HG03108 (cell line): ENCODE data around the gene LNX2.
A peak's percentile ranks its signal among the peaks of the same experiment; 100 is the strongest.
"Not testable (repeated sequence)": the region's sequence is repeated elsewhere in the genome, so short reads cannot be mapped to it uniquely, and the experiment has no call there.

Experiments used
- ATAC-seq: cut with Tn5 transposase; IDR thresholded peaks from one replicate; pipeline ENCODE4 v1.9.1; 2021; ENCODE audit warnings: moderate library complexity; ENCODE audit not compliant: unreplicated experiment

LNX2 gene

GRCh38 chr13:27638001-27638400, 17.7 kb upstream of the LNX2 start:
- no peak for ATAC-seq

DNA sequence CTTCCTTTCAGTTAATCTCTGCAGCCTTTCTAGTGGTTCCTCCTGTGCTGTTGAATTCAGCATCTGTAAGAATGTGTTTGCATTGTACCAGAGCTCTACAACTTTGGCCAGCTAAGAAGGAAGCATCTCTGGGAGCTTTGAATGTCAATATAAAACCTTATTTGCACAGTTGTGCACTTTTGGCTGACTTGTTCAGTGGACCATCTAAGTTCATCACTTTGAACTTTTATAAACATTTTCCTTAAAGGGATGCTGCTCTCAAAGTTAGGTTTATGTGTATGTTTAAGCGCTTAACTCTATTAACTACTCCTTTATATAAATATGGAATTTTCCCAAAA, 16.9 kb upstream of the LNX2 start:
- no peak for ATAC-seq

DNA sequence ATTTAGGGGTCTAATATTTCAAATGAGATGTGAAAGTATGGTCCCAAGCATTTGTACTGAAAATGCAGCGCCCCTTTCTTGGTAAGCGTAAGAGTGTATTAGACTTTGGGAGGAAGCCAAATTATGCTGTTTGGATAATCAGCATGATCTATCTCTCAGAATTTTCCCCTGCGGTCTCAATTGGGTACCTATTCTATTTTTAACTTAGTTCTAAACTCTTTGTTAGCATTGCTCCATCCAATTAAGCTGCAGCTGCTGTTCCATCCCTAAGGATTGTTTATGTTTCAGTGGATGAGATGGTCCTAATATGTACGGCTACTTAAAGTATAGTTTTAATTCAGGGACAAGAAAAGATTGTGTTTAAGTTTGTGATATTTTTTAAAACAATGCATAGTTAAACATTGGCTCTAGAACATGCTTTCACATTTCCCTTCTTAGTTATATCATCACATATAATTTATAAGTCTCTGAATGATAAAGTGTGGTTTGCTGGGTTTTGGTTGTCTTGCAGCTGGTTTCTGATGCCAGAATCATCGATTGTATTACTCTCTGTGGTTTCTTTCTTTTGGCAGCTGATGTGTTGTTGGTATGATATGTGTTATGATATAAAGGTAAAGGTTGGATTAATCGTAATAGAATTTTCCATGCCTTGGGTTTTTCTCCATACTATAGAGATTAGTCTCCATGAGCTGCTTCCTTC, 16.4 kb upstream of the LNX2 start:
- no peak for ATAC-seq

DNA sequence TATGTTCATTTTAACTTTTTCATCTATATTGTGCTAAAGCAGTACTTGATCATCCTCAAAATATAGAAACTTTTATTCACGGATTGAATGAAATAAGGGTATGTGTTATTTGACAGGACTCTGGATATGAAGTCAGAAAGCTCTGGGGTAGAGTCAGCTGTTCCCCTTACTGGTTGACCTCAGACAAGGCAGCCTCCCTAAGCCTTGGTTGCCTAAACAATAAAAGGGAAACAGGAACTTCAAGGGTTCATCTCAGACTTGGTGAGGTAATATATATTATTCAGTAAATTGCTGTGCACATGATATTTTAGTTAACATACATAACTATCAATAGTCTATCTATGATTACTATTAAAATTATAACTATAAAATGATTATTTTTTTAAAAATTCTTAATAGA, 14.9 kb upstream of the LNX2 start:
- no peak for ATAC-seq

- no peak for ATAC-seq
Observed at GRCh38 chr13:27634791-27635190, 14.5 kb upstream of the LNX2 start.

GRCh38 chr13:27634231-27634630, 13.9 kb upstream of the LNX2 start:
- no peak for ATAC-seq

DNA sequence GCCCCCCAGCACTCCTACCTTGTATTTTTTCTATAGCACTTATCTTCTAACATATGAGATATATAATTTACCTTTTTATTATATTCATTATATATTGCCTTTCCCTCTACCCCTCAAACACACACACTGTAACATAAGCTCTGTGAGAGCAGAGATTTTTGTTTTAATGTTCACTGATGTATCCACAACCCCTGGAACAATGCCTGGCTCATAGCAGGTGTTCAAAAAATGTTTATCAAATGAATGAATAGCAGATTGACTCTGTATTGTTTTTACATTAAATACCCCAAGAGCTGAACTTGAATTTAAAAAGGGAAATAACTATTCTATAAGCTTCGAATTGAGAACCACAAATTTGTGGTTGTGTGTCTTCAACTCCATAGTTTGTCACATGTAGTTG, 12.3 kb upstream of the LNX2 start:
- no peak for ATAC-seq

GRCh38 chr13:27632214-27632613, 11.9 kb upstream of the LNX2 start:
- no peak for ATAC-seq

DNA sequence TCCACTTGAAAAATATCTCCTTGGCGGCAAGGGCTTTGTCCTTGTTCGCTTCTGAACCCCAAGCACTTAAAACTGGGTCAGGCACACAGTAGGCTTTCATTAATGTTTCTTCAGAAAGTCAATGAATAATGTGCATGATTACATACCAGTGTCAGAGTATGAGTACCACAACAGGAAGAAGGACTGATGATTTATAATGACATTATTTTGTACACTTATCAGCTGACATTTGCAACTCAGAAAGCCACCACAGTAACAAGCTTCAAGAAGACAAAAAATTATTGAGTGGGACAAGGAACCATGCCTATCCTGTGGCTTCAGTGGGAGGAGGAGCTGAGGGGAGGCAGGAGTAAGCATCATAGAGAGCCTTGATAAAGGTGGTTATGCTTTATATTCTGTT, 11.3 kb upstream of the LNX2 start:
- ATAC-seq, result no peak

GRCh38 chr13:27631156-27631555, 10.8 kb upstream of the LNX2 start:
- ATAC-seq, result no peak

DNA sequence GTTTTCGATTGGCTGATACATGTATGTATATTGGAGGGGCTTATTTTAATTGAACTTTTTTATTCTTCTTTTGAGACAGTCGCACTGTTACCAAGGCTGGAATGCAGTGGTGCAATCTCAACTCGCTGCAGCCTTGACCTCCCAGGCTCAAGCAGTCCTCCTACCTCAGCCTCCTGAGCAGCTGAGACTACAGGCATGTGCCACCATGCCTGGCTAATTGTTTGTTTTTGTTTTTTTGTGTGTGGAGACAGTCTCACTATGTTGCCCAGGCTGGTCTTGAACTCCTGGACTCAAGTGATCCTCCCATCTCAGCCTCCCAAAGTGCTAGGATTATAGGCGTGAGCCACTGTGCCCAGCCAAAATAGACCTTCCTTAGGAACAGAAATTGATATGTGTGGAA, 8.4 kb upstream of the LNX2 start:
- ATAC-seq, result not testable (repeated sequence)

GRCh38 chr13:27628081-27628480, 7.8 kb upstream of the LNX2 start:
- ATAC-seq, result no peak

DNA sequence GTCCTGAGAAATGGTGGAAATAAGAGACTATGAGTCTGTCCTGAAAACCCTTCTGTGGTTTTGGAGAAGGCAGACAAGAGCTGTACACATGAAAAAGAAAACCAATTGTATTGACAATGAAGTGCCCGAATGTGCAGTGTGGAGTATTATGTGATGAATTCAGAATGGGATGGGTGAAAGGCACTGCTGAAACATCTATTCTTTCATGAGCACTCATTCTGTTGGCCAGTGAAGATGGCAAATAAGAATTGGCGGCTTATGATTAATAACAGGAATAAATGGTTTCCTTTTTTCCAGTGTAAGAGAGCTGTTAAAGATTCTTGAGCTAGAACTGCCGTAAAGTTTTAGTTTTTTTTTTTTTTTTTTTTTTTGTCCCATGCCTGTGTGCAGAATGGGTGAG, 7.1 kb upstream of the LNX2 start:
- ATAC-seq, result no peak

DNA sequence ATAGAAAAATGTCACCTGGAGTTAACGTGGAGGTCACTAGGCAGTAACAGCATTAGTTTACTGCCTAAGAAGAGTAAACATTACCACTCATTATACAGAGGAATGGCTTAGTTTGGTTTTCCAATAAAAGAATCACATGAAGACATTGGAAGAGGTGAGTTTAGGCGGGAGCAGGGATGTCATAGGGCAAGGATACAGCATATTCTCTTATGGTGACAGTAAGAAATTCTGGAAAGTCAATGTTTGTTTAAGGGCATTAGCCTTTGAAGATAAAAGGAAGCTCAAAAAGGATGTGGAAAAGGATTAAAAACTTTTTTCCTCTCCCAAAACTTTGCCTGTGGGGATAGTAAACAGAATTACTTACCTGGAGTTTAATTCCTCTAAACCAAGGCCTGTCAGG, 5.5 kb upstream of the LNX2 start:
- no peak for ATAC-seq

GRCh38 chr13:27624071-27624470, 3.7 kb upstream of the LNX2 start:
- no peak for ATAC-seq

- ATAC-seq, result no peak
Observed at GRCh38 chr13:27622881-27623280, 2.6 kb upstream of the LNX2 start.

DNA sequence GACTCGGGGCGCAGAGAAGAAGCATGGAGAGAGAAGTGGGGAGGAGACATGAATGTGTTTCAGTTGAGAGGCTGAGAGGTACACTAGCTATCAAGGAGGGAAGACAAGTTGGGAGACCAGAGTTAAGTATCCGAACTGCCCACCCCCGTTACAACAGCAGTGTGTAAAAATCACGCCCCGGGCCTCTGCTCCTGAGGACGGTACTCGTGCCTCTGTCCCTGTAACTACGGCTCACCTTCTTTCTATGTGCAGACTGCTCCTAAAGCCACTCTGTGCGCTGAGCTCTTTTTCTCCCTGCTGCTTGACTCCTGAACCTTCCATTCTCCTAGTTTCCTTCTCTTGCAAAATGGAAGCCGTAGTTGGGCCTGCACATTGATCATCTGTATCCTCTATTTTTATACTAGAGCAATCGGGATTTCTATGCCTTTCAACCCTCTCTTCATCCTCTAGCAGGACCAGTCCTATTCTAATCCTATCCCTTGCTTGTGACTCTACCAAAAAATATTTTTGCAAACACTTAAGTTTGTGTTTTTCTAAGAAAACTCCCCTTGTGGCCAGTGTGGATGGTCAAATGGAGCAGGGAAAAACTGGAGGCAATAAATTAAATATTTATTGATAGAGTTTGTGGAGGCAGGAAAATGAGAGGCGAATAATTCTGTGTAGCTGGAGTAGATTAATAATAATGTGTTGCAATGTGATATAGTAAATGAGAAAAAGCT, 1.9 kb upstream of the LNX2 start:
- ATAC-seq, result no peak

- ATAC-seq, result peak; percentile 60
Observed at GRCh38 chr13:27621366-27622101, 1.2 kb upstream of the LNX2 start, which contains the start of gene POLR1D. POLR1D (plus strand) TSS chr13:27621892; CDS start chr13:27621984, 92 bp downstream.

- ATAC-seq, result no peak
Observed at GRCh38 chr13:27621116-27621365, 712 bp upstream of the LNX2 start.

GRCh38 chr13:27619728-27620376, 477 bp downstream of the LNX2 start:
- peak; percentile 25 for ATAC-seq

- ATAC-seq, result no peak
Observed at GRCh38 chr13:27619093-27619727, 1.1 kb downstream of the LNX2 start.
